ENCODE data around the gene KBTBD4. TPM values are rescaled to one million over a fixed set of nuclear protein-coding genes. Genes with fewer than 3 reads are reported as not detected.

Gene KBTBD4
- polyA plus RNA-seq, 3 donors, result 2.8 to 16.9 (median 13.8) TPM

- Histone ChIP-seq H3K27me3 (ENCODE audit: control insufficient read depth in 2 of 2, insufficient read depth in 2 of 2, low read length in 2 of 2) (peaks cover 16 to 29% of the 10 kb centered on the region in 2 donors), H2AFZ (ENCODE audit: insufficient read depth, low read depth, low read length, poor library complexity, severe bottlenecking) (no peak overlapping the region), H3K79me2 (ENCODE audit: insufficient read depth, low read length) (peaks cover 15% of the 10 kb centered on the region), H3K4me3 (replicated peaks in 1 of 3; ENCODE audit: low read depth in 2 of 3, low read length in 3 of 3) (no peak overlapping the region), H3K36me3 (replicated peaks in 1 of 2; ENCODE audit: control insufficient read depth in 1 of 2, insufficient read depth in 2 of 2, low read length in 2 of 2) (no peaks in the 10 kb centered on the region), H3K27ac (ENCODE audit: low read depth in 1 of 2, low read length in 2 of 2) (no peak overlapping the region), H4K20me1 (ENCODE audit: insufficient read depth, low read length) (no peaks in the 10 kb centered on the region), H3K9me3 (replicated peaks in 1 of 2; ENCODE audit: control insufficient read depth in 1 of 2, insufficient read depth in 1 of 2, low read length in 2 of 2) (peaks cover 0 to 6% of the 10 kb centered on the region in 2 donors), H3K9ac (ENCODE audit: insufficient read depth, low read length, poor library complexity, severe bottlenecking) (no peak overlapping the region), H3K4me2 (replicated peaks; ENCODE audit: extremely low read depth, low read length, poor library complexity, severe bottlenecking) (no peak overlapping the region), H3K4me1 (ENCODE audit: control insufficient read depth in 1 of 2, insufficient read depth in 2 of 2, low read length in 2 of 2) (peaks cover 24 to 38% of the 10 kb centered on the region in 2 donors)
- peaks cover 0 to 9% of the 10 kb centered on the region in 2 donors for H3K36me3 Mint-ChIP-seq
- H3K4me1 Mint-ChIP-seq, result peaks cover 39% of the 10 kb centered on the region
- peaks cover 29 to 37% (median 32%) of the 10 kb centered on the region in 3 donors for H3K27me3 Mint-ChIP-seq (ENCODE audit: low read depth in 3 of 3)
- WGBS (ENCODE audit: insufficient coverage), result 100% methylated on average over 1 of the region's 2 CpGs
- TF ChIP-seq, protein P1, sequence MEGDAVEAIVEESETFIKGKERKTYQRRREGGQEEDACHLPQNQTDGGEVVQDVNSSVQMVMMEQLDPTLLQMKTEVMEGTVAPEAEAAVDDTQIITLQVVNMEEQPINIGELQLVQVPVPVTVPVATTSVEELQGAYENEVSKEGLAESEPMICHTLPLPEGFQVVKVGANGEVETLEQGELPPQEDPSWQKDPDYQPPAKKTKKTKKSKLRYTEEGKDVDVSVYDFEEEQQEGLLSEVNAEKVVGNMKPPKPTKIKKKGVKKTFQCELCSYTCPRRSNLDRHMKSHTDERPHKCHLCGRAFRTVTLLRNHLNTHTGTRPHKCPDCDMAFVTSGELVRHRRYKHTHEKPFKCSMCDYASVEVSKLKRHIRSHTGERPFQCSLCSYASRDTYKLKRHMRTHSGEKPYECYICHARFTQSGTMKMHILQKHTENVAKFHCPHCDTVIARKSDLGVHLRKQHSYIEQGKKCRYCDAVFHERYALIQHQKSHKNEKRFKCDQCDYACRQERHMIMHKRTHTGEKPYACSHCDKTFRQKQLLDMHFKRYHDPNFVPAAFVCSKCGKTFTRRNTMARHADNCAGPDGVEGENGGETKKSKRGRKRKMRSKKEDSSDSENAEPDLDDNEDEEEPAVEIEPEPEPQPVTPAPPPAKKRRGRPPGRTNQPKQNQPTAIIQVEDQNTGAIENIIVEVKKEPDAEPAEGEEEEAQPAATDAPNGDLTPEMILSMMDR (IDR thresholded peaks at IDR 0.05), result no peak
- peaks cover 0 to 12% (median 2%) of the 10 kb centered on the region in 7 donors for H3K9me3 Mint-ChIP-seq
- H3K27ac Mint-ChIP-seq, result no peak overlapping the region
- peak overlapping the region in 1 of 2 donors; percentile 82 for H3K4me3 Mint-ChIP-seq
- DNase-seq, result no peak
- intact Hi-C loops (cut with micrococcal nuclease), result no loop called here
Measured at GRCh38 chr11:47592970-47593369, 14.2 kb upstream of the KBTBD4 start.

DNA sequence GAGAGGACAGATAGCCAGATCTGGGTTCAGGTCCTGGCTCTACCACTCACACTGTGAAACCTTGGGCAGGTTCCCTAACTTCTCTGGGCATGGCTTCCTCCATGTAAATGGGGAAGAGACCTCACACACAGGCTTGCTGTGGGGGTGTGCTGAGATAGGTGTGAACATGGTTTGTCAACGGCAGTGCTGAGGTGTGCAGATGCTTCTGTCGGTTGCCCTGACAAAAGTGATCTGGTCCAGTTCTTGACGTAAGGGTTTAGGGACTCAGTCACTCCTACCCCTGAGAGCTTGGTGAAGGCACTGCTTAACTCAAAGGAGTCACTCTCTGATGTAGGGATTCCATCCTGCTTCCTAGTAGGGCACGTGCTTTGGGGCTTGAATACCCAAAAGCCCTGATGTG lies 13.5 kb upstream of the KBTBD4 start:
- WGBS (ENCODE audit: insufficient coverage), result 19% methylated on average over 4 of the region's 4 CpGs
- H2AFZ ChIP-seq (ENCODE audit: insufficient read depth, low read depth, low read length, poor library complexity, severe bottlenecking), result peak overlapping the region; percentile 55

More for the DNA sequence above, 13.5 kb upstream of the KBTBD4 start:
- Histone ChIP-seq H3K27me3 (ENCODE audit: control insufficient read depth in 2 of 2, insufficient read depth in 2 of 2, low read length in 2 of 2) (peaks cover 16 to 29% of the 10 kb centered on the region in 2 donors), H4K20me1 (ENCODE audit: insufficient read depth, low read length) (no peaks in the 10 kb centered on the region), H3K36me3 (replicated peaks in 1 of 2; ENCODE audit: control insufficient read depth in 1 of 2, insufficient read depth in 2 of 2, low read length in 2 of 2) (no peaks in the 10 kb centered on the region), H3K4me1 (ENCODE audit: control insufficient read depth in 1 of 2, insufficient read depth in 2 of 2, low read length in 2 of 2) (peaks cover 31 to 45% of the 10 kb centered on the region in 2 donors), H3K27ac (ENCODE audit: low read depth in 1 of 2, low read length in 2 of 2) (no peak overlapping the region), H3K9ac (ENCODE audit: insufficient read depth, low read length, poor library complexity, severe bottlenecking) (no peak overlapping the region), H3K79me2 (ENCODE audit: insufficient read depth, low read length) (peaks cover 15% of the 10 kb centered on the region), H3K4me3 (replicated peaks in 1 of 3; ENCODE audit: low read depth in 2 of 3, low read length in 3 of 3) (no peak overlapping the region), H3K4me2 (replicated peaks; ENCODE audit: extremely low read depth, low read length, poor library complexity, severe bottlenecking) (no peak overlapping the region), H3K9me3 (replicated peaks in 1 of 2; ENCODE audit: control insufficient read depth in 1 of 2, insufficient read depth in 1 of 2, low read length in 2 of 2) (peaks cover 0 to 6% of the 10 kb centered on the region in 2 donors)
- intact Hi-C loops (cut with micrococcal nuclease), result no loop called here
- H3K27ac Mint-ChIP-seq, result no peak overlapping the region
- peaks cover 0 to 12% (median 2%) of the 10 kb centered on the region in 7 donors for H3K9me3 Mint-ChIP-seq
- TF ChIP-seq, protein P1 (IDR thresholded peaks at IDR 0.05), result no peak
- peaks cover 45% of the 10 kb centered on the region for H3K4me1 Mint-ChIP-seq
- peaks cover 29 to 37% (median 32%) of the 10 kb centered on the region in 3 donors for H3K27me3 Mint-ChIP-seq (ENCODE audit: low read depth in 3 of 3)
- peaks cover 0 to 9% of the 10 kb centered on the region in 2 donors for H3K36me3 Mint-ChIP-seq
- peak in 2 of 3 donors; percentile 9 to 16 for DNase-seq
- peak overlapping the region; percentile 7 to 12 for H3K4me3 Mint-ChIP-seq
